Epithelial cell of esophagus (primary cell): Measurements from ENCODE around the gene POLR1H.

Experiments used
- DNase-seq: peaks from one replicate; pipeline ENCODE4 v3.0.0; 2010; ENCODE audit warnings: low read depth
- H3K4me3 ChIP-seq: 2 replicates; pipeline ENCODE4 v1.5.1; 2011; ENCODE audit warnings: mild to moderate bottlenecking, low read length, control low read depth
- TF ChIP-seq, protein P1 (sequence below): IDR thresholded peaks from 2 replicates; pipeline ENCODE4 v1.5.1; 2011; ENCODE audit warnings: low read depth, mild to moderate bottlenecking, low read length, control low read depth, inconsistent platforms; ENCODE audit not compliant: insufficient read depth; ENCODE audit errors: missing control alignments

Gene POLR1H

DNA sequence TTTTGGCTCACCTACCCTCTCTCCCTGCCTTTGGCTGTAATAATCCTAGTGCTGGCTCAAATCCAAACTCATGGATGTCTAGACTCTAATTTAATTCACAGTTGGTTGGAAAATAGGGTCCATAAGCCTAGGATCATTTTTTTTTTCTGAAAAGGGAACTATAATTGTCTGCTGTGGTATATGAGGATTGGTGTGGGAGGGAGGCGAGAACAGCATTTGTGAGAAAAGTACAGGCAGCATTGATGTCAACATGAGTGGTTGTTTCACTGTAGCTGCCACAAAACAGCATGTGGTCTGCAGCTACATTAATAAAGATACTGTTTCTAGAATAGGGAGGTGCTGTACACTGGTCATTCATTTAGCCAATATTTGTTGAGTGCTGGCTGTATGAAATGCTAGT is 18.6 kb upstream of the POLR1H start:
- DNase-seq = no peak
- no peak overlapping the region for H3K4me3 ChIP-seq
- TF ChIP-seq, protein P1, sequence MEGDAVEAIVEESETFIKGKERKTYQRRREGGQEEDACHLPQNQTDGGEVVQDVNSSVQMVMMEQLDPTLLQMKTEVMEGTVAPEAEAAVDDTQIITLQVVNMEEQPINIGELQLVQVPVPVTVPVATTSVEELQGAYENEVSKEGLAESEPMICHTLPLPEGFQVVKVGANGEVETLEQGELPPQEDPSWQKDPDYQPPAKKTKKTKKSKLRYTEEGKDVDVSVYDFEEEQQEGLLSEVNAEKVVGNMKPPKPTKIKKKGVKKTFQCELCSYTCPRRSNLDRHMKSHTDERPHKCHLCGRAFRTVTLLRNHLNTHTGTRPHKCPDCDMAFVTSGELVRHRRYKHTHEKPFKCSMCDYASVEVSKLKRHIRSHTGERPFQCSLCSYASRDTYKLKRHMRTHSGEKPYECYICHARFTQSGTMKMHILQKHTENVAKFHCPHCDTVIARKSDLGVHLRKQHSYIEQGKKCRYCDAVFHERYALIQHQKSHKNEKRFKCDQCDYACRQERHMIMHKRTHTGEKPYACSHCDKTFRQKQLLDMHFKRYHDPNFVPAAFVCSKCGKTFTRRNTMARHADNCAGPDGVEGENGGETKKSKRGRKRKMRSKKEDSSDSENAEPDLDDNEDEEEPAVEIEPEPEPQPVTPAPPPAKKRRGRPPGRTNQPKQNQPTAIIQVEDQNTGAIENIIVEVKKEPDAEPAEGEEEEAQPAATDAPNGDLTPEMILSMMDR = no peak

DNA sequence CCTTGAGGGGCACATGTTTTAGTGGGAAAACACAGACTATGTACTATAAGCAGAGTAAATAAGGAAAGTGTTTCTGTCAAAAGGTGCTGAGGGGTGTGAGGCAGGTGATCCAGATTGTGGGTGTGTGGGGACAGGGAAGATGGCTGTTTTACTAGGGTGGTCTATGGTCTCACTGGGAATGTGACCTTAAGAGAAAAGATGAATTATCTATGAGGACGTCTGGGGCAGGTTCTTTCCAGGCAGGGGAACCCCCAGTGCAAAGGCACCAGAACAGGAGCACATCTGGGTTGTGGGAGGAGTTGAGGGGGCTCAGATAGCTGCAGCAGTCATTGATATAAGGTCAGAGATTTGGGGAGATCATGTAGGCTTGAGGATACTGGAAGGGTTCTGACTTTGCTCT is 18.2 kb upstream of the POLR1H start:
- DNase-seq = no peak
- TF ChIP-seq, protein P1 = no peak

DNA sequence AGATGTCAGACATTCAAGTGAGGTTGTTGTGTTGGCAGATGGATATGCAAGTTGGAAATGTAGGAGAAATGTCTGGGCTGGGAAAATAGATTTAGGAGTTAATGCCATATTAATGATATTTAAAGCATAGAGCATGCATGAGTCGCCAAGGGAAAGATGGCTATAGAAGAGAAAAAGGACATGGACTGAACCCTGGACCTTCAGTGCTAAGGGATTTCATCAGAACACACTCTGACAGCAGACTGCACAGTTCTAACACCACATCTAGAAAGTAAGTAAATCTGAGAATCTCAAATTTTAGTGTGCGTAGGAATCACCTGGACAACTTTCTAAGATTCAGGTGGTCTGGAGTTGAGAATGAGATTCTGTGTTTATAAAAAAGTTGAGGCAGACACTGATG is 17.3 kb upstream of the POLR1H start:
- no peak overlapping the region for H3K4me3 ChIP-seq
- TF ChIP-seq, protein P1 = no peak
- no peak for DNase-seq

More for the DNA sequence above, 18.2 kb upstream of the POLR1H start:
- H3K4me3 ChIP-seq = no peak overlapping the region

DNA sequence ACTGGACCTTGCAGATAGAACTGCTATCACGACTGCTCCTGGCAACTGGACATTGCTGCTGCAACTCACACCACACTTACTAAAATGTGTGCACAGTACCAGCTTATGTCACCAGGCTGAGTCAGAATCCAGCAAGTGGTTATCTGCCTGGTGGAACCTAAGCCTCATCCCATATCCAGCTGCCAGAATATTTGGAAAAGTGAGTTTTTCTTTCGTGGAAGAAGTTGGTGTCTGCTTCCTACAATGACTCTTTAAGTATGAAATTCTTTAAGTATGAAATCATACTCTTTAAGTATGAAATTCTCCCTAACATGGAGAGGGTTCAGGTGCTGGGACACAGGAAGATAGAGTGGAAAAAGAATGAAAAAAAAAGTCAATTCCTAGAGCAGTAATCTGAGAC is 16.4 kb upstream of the POLR1H start:
- TF ChIP-seq, protein P1 = no peak

DNA sequence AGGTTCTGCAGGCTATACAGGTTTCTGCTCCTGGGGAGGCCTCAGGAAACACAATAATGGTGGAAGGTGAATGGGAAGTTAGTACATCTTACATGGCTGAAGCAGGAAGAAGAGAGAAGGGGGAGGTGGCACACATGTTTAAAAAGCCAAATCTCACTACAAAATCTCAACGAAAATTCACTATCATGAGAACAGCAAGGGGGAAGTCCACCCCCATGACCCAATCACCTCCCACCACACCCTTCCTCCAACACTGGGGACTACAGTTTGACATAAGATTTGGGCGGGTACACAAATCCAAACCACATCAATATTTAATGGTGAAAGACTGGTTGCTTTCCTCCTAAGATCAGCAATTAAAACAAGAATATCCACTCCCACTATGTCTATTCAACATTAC is 13.8 kb upstream of the POLR1H start:
- no peak for DNase-seq
- H3K4me3 ChIP-seq = no peak overlapping the region
- TF ChIP-seq, protein P1 = no peak

More for the DNA sequence above, 16.4 kb upstream of the POLR1H start:
- H3K4me3 ChIP-seq = no peak overlapping the region
- peak; percentile 53 for DNase-seq

DNA sequence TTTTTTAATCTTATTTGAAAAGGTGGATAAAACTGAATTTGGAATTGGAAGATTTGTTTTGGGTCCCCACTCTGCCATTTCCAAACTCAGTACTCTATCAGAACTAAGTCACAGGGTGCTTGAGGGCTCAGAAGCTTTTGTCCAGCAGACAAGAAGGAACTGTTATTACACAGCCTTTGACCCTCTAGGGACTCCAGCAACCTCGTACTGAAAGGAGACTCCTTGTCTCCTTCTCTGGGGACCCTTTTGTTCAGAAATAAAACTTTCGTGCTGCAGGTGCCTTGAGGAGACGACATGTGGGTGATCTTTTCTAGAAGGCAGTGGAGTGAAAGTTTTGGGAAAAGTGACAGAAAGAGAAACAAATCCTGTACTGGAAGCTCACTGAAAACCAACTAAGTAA is 7.4 kb upstream of the POLR1H start:
- DNase-seq = no peak
- TF ChIP-seq, protein P1 = no peak
- H3K4me3 ChIP-seq = no peak overlapping the region

DNA sequence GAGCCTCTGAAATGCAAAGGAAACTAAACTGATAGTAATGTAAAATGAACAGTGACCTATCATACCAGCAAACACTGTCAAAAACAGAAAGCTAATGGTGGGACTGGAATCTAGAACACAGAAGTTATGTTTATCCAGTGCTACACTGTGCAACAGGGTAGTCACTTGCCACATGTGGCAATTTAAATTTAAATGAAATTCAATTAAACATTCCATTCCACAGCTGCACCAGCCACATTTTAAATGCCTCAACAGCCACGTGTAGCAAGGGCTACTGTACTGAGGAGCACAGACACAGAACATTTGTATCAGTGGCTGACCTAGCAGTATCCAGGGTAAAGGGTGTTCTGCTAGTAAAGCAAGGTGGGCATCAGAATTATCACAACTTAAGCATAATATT is 5.6 kb upstream of the POLR1H start:
- TF ChIP-seq, protein P1 = no peak
- no peak overlapping the region for H3K4me3 ChIP-seq
- DNase-seq = no peak
